ENCODE results near the gene BUD23.
"Not testable (repeated sequence)": the region's sequence is repeated elsewhere in the genome, so short reads cannot be mapped to it uniquely, and the experiment has no call there.

The BUD23 gene

GRCh38 chr7:73719806-73720169, 36.4 kb downstream of the BUD23 start:
- no peak for DNase-seq

GRCh38 chr7:73720443-73720842, 37.0 kb downstream of the BUD23 start:
- DNase-seq = not testable (repeated sequence)

GRCh38 chr7:73721377-73721817, 38.0 kb downstream of the BUD23 start:
- DNase-seq = peak; percentile 87

GRCh38 chr7:73722182-73722581, 38.8 kb downstream of the BUD23 start:
- peak; percentile 6 for DNase-seq

- DNase-seq = peak; percentile 4
Observed at GRCh38 chr7:73722785-73723184, 39.4 kb downstream of the BUD23 start.

GRCh38 chr7:73723813-73724212, 40.4 kb downstream of the BUD23 start:
- no peak for DNase-seq

- DNase-seq = no peak
Observed at GRCh38 chr7:73726083-73726466, 42.7 kb downstream of the BUD23 start.

GRCh38 chr7:73727952-73728351, 44.6 kb downstream of the BUD23 start:
- no peak for DNase-seq

- DNase-seq = no peak
Observed at GRCh38 chr7:73728551-73728950, 45.2 kb downstream of the BUD23 start.

- no peak for DNase-seq
Observed at GRCh38 chr7:73730485-73730884, 47.1 kb downstream of the BUD23 start.

- no peak for DNase-seq
Observed at GRCh38 chr7:73732397-73732796, 49.0 kb downstream of the BUD23 start.

- DNase-seq = peak; percentile 65
Observed at GRCh38 chr7:73734619-73735527, 51.5 kb downstream of the BUD23 start.

- no peak for DNase-seq
Observed at GRCh38 chr7:73735528-73735905, 52.1 kb downstream of the BUD23 start.

- no peak for DNase-seq
Observed at GRCh38 chr7:73736885-73737284, 53.5 kb downstream of the BUD23 start.

GRCh38 chr7:73737491-73738219, 54.3 kb downstream of the BUD23 start:
- no peak for DNase-seq

GRCh38 chr7:73738220-73738611, 54.8 kb downstream of the BUD23 start:
- peak; percentile 60 for DNase-seq

- DNase-seq = peak; percentile 97
Observed at GRCh38 chr7:73738612-73739386, 55.4 kb downstream of the BUD23 start, which contains the start of gene ABHD11. ABHD11 (minus strand) TSS chr7:73738802; CDS start chr7:73738770, 32 bp downstream.

GRCh38 chr7:73739387-73739767, 56.0 kb downstream of the BUD23 start:
- DNase-seq = no peak

GRCh38 chr7:73740212-73740611, 56.8 kb downstream of the BUD23 start:
- no peak for DNase-seq

GRCh38 chr7:73740771-73741170, 57.4 kb downstream of the BUD23 start:
- no peak for DNase-seq

GRCh38 chr7:73741600-73741999, 58.2 kb downstream of the BUD23 start:
- DNase-seq = no peak

- no peak for DNase-seq
Observed at GRCh38 chr7:73742338-73742752, 58.9 kb downstream of the BUD23 start.

All from right hindlimb (tissue), 1 donor.